HG02798 (cell line): ENCODE results near the gene SFMBT2.

ENCODE experiments used
- ATAC-seq: cut with Tn5 transposase; IDR thresholded peaks from one replicate; pipeline ENCODE4 v1.9.1; 2021; ENCODE audit warnings: mild to moderate bottlenecking; ENCODE audit not compliant: unreplicated experiment, poor library complexity

SFMBT2 gene

DNA sequence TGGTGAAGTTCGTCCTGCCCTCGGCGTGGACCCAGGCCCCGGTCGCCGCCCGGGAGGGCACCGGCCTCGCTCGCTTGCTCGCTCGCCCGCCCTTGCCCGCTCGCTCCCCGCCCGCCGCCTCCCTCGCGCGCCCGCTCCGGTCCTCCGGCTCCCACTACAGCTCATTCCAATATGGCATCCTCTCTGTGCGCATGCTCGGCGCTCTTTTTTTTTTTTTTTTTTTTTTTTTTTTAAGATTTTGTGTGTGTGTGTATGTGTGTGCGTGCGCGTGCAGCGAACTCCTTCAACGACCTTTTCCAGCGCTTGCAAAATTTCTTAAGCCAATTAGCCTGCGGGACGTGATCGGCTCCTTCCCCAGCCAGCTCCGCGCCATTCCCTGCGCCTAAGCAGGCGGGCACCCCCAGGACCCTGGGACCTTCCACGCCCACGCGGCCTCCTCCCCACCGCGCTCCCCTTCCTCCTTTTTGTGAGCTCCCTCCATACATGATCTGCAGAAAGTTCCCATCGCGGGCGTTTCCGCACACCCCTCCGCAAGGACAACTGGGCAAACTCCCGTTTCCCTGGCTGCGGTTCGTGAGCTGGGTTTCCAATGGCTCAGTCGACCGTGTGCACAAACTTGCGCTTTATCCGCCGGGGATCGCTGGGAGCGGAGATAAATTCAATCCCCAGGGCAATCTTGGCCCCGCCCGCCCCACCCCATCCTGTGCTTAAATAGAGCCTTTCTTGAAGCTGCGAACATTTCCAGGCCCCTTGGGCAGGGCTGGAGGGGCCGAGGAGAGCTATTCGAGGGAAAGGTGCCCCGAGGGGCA, at the start of gene SFMBT2:
TSS of gene SFMBT2 (minus strand) at position 173 of the 809 bp plus-strand sequence. CDS start 29,136 bp downstream, outside the sequence.
- ATAC-seq: peak; percentile 51

DNA sequence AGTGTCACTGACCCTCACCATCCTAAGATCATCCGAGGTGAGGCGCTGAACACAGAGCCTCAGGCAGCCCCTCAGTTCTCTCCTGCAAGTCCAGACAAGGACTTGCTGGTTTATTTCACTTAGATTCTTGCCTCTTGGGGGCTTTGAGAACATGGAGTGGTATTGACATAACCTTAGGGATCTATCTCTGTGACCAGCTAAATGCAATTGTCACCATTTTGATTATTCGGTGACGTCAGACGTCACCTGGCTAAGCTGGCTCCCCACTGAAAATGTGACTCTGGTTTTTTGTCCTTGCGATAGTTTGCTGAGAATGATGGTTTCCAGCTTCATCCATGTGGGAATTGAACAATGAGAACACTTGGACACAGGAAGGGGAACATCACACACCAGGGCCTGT, 49.2 kb upstream of the SFMBT2 start:
- no peak for ATAC-seq

DNA sequence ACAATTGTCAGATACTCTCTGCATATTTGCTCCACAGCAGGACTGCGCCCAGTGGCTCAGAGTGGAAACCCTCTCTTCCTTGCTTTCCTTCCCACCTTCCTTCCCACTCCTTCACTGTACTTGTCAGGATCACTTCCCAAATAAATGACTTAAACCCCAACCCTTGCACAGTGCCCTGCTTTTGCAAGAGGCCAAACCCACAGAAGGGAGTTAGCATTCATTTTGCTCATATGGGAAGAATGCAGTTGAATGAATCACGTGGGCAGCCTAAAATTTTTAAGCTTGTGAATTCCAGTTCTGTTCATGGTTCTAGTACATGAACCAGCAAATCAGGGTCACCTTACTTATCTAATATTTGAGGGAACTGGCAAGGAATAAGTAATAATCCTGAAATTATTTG, 47.7 kb upstream of the SFMBT2 start:
- no peak for ATAC-seq

DNA sequence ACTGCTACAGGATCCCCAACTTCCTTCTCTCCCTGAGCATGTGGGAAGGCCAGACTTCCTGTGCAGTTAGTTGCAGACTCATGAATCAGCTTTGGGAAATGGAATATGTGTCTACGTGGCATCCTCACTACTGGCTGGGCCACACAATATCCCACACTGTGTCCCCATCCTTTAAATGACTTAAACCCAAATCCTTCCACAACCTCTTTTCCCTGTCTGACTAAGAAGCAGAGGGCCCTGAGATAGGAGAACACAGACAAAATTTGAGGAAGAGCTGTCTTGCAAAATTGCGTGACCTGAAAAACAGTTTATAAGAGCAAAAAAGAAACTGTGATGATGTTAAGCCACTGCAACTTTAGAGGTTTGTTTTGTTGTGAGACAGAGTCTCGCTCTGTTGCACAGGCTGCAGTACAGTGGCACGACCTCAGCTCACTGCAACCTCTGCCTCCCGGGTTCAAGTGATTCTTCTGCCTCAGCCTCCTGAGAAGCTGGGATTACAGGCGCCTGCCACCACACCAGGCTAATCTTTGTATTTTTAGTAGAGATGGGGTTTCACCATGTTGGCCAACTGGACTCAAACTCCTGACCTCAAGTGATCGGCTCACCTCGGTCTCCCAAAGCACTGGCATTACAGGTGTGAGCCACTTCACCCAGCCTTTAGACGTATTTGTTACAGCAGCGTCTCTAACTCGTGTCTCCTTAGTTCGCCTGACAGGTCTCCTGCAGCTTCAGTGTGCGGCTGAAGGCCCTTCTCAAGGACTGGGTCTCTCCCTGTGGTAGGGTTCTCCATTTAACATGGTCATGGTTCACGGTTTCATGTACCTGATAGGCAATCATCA, 46.9 kb upstream of the SFMBT2 start:
- peak; percentile 85 for ATAC-seq

DNA sequence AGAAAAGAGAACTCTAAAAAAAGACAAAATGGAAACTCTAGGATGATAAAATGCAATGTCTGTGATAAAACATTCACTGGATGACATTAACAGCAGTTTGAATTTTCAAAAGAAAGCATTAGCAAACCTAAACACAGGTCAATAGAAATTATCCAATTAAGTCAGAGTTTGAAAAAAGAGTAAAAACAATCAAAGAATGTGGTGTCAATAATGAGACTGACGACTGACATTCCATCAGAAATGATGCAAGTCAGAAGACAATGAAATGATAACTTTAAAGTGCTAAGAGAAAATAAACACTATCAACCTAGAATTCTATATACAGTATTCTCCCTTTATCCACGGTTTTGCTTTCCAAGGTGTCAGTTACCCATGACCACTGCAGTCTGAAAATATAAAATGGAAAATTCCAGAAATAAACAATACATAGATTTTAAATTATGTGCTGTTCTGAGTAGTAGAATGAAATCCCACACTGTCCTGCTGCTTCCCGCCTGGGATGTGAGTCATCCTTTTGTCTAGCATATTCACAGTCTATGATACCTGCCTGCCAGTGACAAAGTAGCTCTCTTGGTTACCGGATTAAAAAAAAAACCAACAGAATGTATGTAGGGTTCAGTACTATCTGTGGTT, 38.3 kb upstream of the SFMBT2 start:
- no peak for ATAC-seq

DNA sequence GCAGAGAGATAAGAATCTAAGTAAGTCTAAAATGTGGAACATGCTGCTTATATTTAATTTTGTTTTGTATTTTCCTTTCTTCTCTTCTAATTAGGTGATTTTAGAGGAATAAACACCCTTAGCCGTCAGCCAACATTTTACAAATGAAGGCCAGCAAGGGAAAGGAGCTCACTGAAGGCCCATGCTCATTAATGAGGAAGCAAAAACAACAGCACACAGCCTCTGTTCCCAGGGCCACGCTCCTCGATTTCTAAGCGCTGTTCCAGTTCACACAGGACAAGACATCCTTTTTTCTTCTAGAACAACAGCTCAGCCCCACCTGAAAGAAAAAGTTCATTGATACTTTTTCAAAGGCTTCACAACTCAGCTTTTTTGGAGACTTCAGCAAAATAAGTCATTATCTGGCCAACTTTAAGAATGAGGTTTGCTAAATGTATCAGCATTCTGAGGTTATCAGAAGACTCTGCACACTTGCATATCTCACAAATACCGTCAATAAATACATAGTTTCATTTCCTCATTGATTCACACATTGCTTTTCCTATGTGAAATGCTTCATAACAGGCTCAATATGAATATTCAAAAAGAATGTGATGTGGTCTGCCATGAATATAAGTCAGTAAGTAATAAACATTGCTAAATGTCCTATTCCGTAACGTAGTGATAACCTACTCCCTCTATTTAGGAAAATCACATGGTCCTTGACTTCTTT, 34.8 kb upstream of the SFMBT2 start:
- ATAC-seq: peak; percentile 80

DNA sequence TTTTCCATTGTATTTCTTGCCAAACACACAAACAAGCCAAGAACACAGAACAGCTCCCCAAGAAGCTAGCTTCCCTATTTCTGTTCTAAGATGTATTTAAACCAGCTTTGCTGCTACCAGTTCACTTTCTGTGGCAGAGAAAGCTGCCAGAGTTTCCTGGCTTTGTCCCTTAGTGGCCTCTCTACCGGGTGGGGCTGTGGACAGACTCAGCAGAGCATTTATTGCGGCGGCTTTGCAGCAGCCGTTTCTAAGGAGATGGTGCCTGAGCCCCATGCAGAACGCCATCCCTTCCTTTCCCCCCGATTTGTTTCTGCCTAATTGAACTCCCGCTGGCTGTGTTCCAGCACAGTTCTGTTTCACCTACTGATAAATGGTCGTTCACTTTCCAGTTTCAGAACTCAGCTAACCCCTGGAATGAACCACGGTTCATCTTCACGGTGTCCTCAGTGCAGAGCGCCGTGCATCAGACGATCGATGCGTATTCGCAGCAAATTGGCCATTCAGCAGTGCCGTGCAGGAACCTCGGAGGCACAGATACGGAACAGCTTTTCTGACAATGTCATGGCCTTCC, 33.8 kb upstream of the SFMBT2 start:
- ATAC-seq: peak; percentile 49

DNA sequence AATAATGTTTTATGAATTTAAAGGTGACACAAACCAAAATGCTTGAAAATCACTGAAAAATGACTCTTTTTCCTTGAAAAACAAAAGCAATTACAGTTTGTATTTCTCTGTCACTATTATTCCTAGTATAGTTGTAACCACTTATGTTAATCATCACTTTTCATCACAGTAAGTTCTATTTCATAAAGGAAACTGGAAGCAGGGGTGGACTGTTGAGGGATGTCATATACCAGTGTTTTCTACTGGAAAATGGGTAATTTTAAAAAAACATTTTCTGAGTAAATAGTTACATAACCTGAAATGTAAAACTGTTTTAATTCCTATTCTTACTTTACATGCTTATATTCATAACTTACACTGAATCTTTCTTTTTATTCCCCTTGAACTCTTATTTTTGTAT, 32.2 kb upstream of the SFMBT2 start:
- no peak for ATAC-seq

DNA sequence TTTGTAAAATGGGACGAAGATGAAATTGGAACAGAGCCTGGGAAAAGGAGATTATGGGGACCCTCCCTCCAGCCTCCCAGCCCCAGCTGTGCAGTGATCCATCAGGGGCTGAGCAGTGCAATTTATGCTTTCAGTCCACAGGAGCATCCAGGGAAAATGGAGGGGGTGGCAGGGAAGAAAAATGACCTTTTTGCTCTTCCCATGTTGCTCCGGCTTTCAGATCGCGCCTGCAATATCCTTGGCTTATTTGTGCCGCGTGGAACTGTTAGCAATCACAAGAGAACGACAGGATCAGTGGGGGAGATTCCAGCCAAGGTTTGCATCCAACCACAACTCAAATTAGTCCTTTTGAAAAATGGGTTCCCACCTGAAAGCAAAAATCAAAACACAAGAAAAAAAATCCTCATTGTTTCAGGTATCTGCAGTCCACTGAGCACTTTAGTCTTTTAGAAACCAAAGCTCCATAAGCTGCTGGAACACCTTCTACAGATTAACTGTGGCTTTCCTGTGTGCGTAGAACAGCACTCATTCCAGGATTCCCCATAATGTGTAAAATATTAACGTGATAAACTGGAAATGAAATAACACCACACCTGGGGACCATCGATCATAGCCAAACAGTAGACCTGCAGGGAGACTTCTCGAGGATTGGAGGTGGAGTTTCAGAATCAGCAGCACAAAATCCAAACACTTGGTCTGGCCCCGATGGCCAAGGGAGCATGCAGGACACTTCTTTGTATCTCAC, 30.7 kb upstream of the SFMBT2 start:
- ATAC-seq: no peak

DNA sequence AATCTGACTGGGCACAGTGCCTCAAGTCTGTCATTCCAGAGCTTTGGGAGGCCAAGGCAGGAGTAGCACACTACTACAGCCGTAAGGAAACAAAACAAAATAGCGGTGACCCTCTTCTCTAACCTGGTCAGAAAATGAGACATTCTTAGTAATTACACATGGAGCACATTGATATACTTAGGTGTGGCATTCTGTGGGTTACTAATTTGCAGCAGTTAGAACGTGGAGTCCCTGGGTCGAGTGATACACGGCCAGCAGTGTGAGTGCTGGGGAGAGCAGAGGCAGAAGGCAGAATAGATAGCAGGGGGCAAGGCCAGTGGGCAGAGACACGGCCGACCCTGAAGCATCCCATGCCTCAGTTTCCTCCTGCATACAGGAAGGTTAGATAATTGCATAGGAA, 28.9 kb upstream of the SFMBT2 start:
- ATAC-seq: no peak

DNA sequence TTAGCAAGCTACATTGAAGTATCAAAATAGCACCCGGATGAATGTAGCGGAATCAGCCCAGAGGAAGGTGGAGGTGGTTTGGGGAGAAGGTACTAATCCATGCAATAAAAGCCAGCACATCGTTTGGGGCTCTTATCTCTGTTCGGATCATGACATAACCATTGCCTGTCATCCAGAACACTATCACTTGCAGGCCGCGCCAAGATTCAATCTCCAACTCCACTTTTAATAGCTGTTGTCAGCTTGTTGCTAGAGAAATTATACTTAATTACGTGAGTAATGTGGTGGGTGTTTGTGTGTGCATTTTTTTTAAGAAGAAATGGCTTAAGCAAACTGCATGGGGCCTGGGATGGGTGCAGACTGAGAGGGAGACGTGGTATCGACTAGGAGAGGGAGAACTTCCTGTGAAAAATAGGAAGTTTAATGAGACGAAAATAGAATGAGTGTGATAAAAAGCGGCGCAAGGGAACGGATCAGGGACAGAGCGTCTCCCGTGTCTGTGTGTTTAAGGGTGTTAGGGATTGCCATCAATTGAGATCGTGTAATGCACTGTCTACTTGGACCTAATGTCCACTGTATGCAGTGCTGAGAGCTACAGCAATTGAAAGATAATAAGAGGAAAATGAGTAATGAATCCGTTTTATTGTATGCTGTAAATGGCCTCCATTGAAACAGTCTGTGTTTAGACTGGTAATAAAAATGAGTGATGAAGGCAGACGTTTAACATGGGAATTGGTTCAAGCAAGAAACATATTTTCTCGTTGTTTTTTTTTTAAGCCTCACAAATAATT, 27.6 kb upstream of the SFMBT2 start:
- ATAC-seq: no peak

DNA sequence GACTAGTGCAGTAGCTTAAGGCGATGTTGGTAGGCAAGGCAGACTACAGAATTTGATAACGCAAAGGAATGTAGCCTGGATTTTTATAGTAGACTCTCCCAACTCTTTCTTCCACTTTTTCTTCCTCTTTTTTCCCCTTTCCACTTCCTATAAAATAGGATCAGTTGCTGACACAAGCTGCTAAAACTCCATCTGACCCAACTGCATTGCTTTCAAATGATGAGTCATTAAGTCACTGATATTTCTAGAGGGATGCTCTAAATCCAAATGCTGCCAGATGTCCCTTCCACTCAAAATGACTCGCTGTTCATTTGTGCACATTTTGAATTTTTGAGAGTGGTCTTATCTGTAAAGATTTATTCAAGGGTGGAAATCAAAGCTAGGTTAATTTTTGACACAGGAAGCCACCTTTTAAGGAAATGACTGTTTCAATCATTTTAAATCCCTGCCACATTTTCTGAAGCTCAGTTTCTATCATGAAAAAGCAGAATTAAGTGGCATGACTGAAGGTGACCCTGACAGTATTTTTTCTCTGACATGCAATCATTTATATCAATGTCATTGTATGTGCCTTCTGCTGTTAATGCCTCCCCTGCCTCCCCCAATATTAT, 25.8 kb upstream of the SFMBT2 start:
- no peak for ATAC-seq

DNA sequence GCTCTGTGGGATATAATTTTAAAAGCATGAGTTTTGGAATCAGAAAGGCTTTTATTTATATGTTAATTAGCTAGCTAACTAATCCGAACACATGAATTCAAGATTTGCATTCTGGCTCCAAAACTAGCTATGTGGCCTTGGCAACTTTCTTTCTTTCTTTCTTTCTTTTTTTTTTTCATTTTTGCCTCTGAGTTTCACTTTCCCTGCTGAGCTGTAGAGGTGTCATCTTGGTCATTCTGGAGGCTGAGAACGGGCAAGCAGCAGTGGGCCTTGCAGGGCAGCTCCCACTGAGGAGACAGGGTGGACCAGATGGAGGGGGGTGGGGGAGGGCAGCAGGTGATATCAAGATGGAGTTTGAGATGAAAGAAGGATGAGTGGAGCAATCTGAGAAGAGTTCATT, 24.8 kb upstream of the SFMBT2 start:
- ATAC-seq: peak; percentile 77

DNA sequence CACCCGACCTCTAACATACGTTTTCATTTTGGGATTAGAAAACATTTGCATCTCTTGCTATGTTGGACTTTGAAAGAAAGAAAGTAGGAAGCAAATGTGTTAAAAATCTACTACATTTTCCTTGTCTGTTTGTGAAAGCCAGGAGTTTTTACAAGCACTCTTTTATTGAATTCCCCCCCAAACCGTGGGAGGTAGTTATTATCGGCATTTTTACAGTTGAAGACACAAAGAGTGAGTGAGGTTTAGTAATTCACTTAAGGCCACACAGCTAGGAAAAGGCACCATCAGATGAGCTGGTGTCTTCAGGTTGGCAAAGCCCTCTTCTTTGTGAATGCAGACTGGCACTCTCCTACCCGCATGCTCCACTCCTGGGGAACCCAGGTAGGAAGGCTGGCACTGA, 23.5 kb upstream of the SFMBT2 start:
- no peak for ATAC-seq

DNA sequence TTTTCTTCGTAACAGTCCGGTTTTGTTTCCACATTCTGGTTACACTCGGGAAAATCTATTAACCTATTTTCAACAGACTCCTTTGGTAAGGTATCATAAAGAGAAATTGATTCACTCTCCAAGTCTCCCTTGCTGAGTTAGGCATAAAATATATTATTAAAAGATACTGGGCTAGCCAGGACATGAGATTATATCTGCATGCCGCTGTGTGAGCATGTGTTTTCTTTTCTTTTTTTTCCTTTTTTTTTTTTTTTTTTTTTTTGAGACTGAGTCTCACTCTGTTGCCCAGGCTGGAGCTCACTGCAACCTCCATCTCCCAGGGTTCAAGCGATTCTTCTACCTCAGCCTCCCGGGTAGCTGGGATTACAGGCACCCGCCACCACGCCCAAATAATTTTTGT, 23.0 kb upstream of the SFMBT2 start:
- ATAC-seq: no peak

DNA sequence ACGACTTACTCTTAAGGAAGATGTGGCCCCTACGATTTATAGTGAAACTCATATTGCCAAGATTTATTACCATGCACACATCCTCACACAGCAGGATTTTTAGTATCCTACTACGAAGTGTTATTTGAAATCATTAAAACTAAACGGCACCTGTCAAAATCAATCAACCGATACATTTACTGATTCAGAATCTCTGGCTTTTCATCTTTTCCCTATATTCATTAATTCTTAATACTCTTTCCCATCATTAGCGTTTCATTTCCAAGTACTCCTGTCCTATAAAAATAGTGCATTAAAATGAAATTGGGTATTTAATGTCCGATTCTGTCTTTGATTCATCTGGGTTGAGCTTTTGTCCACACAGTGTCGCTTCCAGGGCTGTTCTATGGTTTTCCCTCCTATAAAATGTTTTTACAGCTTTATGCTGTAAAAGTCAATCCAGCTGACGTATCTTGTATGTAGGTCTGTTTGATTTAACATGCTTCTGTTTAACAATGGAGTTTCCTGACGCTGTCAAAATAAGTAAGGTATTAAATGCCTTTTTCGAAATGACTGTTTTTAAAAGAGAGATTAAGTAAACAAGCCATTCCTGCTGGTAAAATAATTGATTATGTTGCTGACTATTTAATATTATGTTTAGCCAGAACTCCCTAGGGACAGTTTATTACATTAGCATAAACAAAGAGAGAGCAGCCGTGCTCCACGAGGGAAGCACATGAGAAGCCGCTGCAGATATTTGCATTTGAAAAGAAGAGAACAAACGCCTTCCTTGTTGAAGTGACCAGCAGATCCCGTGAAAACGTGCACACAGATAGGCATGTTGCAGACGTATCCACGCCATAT, 22.3 kb upstream of the SFMBT2 start:
- no peak for ATAC-seq

DNA sequence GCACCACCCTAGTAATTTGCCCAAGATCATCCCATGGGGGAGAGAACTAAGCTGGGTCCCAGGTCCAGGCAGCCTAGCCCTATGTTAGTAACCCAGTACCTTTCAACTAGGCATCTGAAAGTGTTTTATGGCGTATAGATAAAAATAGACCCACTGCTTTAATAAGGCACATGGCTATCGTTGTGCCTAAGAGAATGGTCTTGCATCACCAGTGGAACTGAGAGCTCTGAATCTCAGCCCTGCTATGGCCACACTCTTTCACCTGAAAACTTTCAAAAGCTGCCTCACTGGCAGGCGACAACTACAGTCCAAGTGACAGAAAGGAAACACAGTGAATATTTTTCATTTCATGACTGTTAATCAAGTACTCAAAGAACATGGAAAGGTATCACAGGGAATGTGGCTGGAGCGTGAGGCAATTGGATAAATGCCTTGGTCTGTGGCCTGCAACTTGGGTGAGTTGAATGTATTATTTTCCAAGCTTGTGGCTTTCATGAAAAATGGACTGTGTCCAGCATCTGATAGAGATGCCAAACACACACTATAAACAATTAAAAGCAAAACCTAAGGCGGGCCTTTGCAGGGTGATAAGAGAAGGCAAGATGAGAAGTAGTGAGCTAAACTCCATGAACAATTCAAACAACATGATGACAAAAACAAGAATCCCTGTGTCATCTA, 18.0 kb upstream of the SFMBT2 start:
- ATAC-seq: no peak
